NCI-H187 treated with DMSO at 0.1 percent for 48 hours (cell line): ENCODE measurements around the gene TTLL10.
A peak's percentile ranks its signal among the peaks of the same experiment; 100 is the strongest.
"Not testable (repeated sequence)": the region's sequence is repeated elsewhere in the genome, so short reads cannot be mapped to it uniquely, and the experiment has no call there.

Source experiments
- DNase-seq: peaks from one replicate; lab custom pipeline; 2025; lab: John Stamatoyannopoulos, UW

The TTLL10 gene

DNA sequence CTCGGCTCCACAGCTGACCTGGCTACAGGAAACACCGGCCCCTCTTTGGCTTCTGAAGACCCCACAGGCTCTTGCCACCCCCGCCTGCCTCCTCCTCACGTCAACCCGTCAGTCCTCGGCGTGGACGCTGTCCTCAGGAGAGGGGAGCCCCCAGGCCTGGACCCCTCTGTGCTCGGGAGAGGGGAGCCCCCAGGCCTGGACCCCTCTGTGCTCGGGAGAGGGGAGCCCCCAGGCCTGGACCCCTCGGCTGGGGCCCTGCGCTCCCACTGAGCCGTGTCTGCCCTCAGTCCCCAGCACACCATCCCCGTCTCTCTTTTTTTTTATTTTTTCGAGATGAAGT is 31.8 kb upstream of the TTLL10 start:
- no peak for DNase-seq

DNA sequence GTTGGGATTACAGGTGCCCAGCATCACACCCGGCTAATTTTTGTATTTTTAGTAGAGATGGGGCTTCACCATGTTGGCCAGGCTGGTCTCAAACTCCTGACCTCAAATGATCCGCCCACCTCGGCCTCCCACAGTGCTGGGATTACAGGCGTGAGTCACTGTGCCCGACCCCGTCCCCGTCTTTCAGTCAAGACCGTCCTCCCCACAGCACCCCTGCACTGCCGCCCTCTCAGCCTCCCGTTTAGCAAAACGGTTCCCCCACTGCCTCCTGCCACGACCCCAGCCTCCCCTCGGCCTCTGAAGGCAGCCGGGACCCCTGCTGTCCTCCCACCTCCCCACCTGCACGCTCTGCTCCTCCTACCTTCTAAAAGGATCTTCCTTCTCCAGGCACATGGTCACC is 31.3 kb upstream of the TTLL10 start:
- DNase-seq = not testable (repeated sequence)

DNA sequence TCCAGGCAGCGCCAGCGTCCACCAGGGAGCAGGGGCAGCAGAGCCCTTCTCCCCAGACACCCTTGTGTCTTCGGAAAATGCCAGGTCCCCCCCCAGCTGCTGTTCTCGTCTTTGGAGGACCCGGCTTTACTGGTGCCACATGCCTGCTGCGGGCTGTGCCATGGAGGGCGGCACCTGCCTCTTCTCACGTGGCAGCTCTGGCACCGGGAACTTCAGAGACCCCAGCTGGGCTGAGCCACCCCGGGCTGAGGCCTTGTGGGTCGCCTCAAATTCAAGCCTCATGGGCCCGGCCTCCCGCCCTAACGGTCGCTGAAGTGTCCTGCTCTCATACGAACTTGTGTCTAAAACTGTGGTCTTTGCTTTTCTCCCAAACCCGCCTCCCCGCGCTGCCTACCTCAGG is 30.8 kb upstream of the TTLL10 start:
- no peak for DNase-seq

DNA sequence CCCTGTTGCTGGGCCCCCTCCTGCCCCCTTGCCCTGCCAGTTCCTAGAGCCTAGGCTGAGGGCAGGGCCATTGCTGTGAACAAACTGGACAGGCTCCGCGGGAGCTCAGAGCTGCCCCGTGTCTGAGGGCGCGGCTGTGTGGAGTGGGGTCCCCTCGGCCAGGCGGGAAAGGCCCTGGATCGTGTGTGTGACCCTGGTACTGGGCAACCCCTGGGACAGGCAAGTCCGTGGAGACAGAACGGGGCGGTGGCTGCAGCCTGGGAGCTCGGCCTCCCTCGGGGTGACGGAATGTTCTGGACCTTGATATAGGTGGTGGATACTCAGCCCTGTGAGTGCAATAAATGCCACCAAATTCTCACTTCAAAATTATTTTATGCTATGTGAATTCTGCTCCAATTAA is 30.0 kb upstream of the TTLL10 start:
- no peak for DNase-seq

DNA sequence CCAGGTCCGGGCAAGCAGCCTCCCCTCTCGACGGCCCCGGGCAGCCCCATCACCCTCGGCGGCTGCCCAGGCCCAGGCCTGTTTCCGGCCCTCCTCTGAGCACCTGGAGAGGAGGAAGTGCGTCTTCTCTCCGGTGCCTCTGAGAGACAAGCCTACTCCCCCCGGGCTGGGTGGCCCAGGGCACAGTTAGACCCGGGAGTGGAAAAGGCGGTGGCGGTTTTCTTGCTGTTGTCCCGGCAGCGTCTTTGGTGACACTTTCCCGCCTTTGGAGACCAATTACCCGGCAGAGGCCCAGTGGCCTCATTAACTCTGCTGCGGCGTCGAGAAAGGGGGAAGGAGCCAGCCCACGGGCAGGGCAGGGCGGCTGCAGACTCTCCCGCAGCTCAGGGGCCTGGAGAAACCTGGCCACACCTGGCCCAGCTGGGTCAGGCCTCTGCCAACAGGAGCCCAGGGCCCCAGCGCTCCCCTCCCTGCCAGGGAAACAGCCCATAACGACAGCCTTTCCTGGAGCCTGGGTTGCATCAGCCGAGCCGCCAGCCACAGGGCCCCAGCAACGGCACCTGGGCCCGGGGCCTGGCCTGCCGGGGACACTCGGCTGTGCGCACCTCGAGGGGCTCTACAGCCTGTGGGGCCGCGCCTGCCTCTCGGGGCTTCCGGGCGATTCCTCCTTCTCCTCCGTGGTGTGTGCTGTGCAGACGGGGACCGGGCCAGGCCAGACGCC is 29.4 kb upstream of the TTLL10 start:
- DNase-seq = no peak

DNA sequence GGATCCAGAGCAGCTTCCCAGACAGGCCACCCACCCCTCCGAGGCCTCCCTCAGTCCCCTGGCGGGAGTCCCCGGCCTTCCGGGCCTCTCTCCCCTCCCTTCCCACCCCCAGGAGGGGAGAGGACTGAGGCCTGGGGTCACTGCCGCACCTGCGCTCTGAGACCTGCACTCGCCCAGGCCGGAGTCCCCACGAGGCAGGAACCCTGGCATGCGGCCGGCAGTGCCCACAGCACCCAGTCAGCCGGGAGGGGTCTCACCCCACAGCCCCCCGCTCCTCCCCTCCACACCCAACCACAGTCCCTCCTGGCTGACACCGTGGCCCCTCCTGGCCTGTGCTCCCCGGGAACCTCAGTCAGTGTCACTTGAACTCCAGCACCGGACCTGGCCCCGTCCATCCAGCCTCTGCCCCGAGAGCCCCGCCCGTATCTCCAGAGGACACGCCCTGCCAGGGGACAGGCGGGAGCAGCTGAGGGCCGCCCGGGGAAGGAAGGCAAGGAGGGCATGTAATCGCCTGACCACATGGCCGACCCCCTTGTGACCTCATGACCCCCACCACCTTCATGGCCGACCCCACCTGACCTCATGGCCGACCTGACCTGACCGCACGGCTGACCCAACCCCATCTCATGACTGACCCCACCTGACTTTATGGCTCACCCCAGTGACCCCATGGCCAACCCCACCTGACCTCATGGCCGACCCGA is 28.7 kb upstream of the TTLL10 start:
- DNase-seq = no peak

DNA sequence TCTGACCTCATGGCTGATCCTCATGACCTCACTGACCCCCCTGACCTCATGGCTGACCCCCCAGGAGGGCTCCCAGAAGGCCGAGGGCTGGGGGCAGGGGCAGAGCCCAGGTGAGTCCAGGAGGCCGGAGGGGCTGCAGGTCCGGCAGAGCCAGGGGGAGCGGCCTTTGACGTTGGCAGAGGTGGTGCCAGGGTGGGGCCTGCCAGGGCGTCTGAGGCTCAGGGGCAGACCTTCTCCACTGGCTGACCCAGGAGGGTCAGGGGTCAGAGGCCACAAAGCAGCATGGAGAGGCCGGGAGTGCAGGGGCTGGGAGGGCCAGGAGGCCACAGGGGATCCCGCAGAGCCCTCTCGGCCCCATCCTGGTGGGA is 28.1 kb upstream of the TTLL10 start:
- no peak for DNase-seq

DNA sequence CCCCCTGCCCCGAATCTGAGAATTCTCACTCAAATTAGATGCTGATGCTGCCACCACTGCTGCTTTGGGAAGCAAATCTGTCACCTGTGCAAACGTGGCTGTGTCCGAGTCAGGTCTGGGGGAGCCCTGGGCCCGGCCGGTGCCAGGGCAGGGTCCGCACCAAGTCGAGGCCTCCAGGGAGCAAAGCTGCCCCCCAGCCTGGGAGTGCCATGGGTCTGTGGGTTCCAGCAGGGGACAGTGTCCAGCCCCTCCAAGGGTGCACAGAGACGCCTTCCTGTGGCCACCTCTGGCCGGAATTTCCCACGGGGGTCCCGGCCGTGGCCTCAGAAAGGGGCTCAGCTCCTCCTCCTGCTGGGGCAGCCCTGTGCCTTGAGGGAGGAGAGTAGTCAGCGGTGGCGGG is 27.7 kb upstream of the TTLL10 start:
- DNase-seq = no peak

DNA sequence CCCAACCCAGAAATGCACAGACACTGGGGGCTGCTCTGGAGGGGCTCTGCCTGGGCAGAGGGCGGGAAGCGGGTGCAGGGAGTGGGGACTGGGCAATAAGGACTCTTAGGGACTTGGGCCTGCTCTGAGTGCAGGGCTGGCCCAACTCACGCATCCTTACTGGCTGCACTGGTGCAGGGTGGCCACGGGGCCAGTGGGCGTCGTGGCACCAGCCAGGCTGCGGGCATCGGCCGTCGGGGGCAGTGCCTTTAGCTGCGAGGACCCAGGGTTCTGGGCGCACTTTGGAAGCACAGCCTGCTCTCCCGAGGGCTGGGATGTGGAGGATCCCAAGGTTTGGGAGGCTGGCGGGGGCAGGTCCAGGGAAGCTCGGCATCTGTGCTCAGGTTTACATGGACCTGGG is 27.1 kb upstream of the TTLL10 start:
- DNase-seq = no peak

DNA sequence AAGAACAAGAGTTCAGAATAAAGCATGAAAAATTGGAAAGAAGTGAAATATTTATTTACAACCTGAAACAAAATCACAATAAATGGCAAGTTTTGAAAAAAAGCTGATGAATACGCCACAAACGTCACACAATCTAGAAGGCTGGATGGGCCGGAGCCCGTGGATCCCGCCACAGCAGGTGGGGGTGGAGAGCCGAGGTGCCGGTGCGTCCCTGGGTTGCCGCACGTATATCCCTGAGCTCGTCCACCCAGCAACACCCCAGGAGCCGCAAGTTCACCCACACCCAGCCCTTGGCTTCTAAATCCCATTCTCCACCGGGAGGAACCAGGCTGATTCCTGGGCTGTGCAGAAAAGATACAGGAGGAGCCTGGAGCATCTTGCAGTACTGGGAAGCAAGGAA is 25.6 kb upstream of the TTLL10 start:
- no peak for DNase-seq

DNA sequence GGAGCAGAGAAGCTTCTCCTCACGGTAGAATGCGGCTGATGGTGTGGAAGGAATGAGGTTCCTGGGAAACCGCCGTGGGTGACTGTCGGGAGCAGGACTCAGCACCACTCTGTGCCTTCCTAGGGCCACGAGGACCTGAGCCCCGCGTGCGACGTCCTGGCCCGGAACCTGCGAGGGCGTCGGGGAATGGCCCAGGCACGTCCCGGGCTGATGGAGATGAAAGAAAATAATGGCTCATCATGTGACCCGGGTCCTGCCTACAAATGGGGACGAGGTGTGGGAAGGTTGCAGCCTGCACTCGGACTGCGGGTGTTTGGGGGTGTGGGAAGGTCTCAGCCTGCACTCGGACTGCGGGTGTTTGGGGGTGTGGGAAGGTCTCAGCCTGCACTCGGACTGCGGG is 25.1 kb upstream of the TTLL10 start:
- DNase-seq = no peak

DNA sequence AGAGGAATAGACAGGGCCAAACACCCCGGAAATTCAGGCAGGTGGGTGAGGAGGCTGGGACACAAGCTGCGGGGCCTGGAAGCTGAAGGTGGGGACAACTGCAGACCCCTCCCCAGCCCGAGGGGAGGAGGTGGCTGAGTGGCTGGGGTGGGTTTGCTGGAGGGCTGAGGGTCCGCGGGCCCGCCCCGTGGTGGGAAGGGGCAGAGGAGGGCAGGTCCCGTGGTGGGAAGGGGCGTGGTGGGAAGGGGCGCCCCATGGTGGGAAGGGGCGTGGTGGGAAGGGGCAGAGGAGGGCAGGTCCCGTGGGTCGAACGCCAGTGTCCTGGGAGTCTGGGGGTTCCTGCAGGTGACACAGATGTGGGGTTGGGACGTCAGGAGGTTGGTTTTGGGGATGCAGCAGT is 24.3 kb upstream of the TTLL10 start:
- no peak for DNase-seq

DNA sequence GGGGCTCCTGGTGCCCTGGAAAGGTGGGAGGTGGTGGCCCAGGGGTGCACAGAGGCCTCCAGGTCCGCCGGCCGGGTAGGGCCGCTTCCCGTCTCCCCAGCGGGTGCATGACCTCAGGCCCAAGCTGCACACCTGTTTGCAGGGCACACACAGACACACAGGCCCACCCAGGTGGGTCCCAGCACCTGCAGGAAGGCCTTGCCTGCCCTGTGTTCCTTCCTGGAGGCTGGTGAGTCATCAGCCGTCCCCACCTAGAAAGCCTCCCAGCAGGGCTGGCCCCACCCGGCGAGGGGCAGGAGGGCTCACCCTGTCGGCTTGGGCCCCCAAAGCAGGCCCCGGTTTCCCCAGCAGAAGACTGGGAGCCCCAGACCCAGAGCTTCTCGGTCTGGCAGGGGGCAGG is 23.6 kb upstream of the TTLL10 start:
- no peak for DNase-seq

DNA sequence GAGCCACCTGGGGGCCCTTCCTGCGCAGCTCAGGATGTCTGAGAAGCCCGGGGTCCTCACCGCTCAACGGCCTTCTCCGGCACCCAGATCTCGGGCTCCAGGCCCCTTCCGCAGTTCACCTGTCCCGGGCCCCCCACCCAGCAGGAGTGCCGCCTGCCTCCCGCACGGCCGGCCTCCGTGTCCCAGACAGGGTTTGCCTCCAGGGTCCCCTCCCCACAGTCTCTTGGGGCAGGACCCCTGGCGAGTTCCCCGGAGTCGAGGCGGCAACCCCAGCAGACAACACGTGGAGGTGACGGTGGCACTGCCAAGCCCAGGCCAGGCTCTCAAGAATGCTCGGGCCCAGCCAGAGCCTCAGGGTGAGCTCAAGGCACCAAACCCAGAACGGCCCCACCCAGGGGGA is 22.4 kb upstream of the TTLL10 start:
- no peak for DNase-seq

DNA sequence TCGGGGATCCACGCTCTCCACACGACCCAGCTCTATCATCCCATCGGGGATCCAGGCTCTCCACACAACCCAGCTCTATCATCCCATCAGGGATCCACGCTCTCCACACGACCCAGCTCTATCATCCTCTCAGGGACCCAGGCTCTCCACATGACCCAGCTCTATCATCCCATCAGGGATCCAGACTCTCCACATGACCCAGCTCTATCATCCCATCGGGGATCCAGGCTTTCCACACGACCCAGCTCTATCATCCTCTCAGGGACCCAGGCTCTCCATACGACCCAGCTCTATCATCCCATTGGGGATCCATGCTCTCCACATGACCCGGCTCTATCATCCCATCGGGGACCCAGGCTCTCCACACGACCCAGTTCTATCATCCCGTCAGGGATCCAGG is 21.2 kb upstream of the TTLL10 start:
- DNase-seq = not testable (repeated sequence)

DNA sequence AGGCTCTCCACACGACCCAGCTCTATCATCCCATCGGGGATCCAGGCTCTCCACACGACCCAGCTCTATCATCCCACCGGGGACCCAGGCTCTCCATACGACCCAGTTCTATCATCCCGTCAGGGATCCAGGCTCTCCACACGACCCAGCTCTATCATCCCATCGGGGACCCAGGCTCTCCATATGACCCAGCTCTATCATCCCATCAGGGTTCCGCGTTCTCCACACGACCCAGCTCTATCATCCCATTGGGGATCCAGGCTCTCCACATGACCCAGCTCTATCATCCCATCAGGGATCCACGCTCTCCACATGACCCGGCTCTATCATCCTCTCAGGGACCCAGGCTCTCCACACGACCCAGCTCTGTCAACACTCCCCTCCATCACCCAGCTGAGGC is 20.5 kb upstream of the TTLL10 start:
- not testable (repeated sequence) for DNase-seq

DNA sequence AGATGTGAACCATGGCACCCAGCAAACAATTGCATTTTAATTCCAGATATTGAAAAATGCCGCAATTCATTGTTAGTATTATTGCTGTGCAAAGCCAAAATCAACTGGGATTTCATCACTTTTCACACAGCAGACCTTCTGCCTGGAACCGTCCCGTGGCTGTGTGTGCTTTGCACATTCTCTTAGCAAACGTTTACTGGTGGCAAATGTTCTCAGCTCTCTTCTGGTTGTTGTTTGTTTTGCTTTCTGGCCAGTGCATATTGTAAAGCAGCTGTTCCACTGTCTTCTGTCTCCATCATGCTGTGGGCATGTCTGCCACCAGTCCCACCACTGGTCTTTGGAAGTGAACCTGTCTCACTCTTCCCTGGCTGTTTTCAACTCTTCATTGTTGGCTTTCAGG is 19.8 kb upstream of the TTLL10 start:
- DNase-seq = no peak

DNA sequence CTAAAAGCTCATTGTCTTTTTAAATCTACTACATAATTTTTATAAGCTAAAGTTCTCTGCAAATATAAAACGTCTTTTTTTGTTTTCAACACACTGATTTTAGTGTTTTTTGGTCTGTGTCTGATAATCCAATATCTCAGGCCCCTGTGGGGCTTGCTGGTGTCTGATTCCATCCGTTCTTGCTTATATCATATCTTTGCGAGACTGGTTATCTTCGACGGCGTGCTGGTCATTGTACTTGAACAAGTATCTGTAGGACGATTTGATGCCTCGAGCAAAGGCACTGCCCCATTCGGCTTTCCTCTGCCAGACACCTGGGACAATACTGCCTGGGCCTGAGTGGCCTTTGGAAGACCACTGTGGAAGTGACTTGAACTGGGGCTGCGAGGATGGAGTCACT is 18.4 kb upstream of the TTLL10 start:
- no peak for DNase-seq

DNA sequence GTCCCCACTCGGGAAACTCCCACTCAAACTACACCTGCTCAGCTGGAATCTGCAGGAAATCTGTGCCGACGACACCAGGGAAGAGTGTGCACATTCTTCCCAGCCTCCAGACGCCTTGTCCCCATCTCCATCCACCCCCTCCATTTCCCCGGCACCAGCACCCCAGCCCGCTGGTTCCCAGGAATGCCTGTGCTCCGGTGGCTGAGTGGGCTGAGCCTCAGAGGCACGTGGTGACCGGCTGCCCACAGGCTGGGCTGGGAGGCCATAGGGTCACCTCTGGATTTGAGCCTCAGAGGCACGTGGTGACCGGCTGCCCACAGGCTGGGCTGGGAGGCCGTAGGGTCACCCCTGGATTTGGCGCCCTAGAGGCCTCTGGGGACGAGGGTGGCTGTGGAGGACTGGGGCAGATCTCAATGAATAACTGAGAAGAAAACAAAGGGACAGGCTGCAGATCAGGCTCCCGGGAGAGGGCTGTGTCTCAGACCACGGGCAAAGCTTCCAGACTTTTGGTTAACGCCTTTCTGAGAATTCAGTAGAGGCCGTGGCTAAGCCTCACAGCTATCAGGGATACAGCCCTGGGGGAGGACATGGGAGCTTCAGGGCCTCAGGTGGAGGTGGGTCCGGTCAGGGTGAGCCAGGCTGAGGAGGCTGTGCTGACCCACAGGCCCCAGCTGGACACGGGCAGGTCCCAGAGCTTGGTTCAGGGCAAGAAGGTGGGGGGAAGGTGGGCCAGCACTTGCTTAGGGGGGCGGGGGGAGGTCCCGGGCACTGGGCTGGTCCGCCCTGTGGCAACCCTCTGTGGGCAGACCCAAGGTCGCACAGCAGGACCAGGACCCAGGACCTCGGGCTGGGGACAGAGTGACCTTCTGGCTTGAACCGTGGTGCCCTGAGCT is 17.3 kb upstream of the TTLL10 start:
- DNase-seq = no peak

DNA sequence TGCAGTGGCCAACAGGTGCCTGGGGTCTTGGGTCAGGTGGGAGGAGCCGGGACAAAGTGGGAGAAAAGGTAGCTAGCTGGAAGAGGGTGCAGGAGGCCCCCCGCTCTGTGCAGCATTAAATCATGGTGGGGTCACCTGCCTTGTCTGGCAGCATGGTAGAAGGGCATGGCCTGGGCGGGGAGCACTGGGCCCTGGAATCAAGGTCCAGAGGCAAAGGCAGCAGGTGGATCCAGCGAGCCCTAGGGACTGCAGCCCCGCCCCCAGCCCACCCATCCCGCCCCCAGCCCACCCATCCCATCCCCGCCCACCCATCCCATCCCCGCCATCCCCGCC is 16.7 kb upstream of the TTLL10 start:
- no peak for DNase-seq

DNA sequence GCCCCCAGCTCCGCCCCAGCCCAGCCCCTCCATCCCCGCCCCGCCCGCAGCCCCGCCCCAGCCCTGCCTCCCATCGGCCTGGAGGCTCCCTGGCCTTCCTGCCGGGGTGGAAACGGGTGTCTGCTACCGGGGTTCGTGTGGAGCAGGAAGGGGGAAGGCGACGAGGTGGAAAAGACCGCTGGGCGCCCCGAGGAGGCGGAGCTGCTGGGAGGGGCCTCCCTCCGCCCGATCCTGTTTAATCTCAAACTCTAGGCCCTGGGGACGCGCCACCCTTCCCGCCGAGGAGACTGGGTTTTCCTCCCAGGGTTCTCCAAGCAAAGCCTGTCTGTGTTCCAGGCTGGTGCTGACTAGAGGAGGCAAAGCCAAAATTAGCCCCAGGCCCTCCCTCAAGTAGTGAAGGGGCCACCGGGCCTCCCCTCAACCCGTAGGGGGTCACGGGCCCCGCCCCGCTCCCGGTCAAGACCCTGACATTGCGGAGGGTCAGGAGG is 16.2 kb upstream of the TTLL10 start:
- peak; percentile 85 for DNase-seq

DNA sequence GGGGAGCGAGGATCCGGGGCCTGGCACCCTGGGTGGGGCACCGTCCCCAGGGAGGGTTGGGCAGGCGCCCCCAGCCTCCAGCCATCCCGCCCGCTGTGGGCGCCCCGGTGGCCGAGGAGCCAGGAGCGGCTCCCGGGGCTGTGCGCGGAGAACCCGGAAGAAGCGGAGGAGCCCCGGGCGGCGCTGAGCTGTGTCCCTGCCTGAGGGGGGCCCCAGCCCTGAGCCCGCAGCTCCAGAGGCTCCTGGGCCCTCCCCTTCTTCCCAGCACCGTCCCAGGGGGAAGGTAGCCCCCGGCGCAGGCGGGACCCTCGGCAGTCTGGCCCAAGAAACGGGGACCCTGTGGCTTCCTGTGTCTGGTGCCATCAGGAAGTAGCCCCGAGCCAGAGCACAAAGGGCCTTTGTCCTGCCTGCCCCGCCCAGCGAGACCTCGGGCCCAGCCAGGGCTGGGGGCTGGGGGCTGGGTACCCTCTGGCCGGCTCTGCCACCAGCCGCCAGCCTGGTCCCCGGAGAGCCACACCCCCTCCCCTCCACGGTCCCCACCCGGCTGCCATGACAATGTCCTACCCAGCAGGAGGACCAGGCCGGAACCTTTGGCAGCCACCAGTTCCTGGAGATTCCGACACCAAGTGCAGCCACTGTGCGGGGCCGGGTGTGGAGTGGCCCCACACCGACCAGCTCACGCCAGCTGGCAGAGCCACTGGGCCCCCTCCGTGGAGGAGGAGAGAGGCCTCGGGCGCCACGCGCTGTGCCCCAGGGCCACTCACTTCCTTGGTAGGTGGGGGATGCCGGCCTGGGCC is 15.6 kb upstream of the TTLL10 start:
- DNase-seq = no peak
